ENCODE measurements around the gene LDB3.

LDB3 gene

DNA sequence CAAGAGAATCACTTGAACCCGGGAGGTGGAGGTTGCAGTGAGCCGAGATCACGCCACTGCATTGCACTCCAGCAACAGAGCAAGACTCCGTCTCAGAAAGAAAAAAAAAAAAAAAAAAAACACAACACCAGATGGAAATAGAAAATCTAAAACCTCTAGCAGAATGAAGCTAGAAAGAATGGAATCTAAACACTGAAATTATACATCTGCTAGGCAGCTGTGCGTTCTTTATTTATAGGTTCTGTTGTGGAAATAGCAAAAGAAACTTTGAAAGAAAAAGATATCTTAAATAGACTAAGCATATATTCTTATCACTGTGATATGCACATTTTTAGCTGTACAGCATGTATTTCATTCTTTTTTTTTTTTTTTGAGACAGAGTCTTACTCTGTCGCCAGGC, 105.2 kb downstream of the LDB3 start:
- Histone ChIP-seq H3K4me3 (ENCODE audit: low read length in 2 of 2) (no peak overlapping the region), H3K36me3 (ENCODE audit: control insufficient read depth in 2 of 2, insufficient read depth in 2 of 2, low read length in 2 of 2) (no peaks in the 10 kb centered on the region), H3K4me1 (ENCODE audit: control insufficient read depth in 2 of 2, insufficient read depth in 2 of 2, low read length in 2 of 2) (peaks cover 0 to 3% of the 10 kb centered on the region in 2 donors), H3K27me3 (ENCODE audit: control insufficient read depth in 2 of 2, insufficient read depth in 2 of 2, low read length in 2 of 2) (no peaks in the 10 kb centered on the region), H3K9me3 (ENCODE audit: control insufficient read depth in 2 of 2, low read length in 2 of 2) (no peaks in the 10 kb centered on the region), H3K9ac (ENCODE audit: low read depth in 1 of 2, low read length in 2 of 2) (no peak overlapping the region), H3K27ac (ENCODE audit: low read depth in 2 of 2, low read length in 2 of 2) (no peak overlapping the region)

DNA sequence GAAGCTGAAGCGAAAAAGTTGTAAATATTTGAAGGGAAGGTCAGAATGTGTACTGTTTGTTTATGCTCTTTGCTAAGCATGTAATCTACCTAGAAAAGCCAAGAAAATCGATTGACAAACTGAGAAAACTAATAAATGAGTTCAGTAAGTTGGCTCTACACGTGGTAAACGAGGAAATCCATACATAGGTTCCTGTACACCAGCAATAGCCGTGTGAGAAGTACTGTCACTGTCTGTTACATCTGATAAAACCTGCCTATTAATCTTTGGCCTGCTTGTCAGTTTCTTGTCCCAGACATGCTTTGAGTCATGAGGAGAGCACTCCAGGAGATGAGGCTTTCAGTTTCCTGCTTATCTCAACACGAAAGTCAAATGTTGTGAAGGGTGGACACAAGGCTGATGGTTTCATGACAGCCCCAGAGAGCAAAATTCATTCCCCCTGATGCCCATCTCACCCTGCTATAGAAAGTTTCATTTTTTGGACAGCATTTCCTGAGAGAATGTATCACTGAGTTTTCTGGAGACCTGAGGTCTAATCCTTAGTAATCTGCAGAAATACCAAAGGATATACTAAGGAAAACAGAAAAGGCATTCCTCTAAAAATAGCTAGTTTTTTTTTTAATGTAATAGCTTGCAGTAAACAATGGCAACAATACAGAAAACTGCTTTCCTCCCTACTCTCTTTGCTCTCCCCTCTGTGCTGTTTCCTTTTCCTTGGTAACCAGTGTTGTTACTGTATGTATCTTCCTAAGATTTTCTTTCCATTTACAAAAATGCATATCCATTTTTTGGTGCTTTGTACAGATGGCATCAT, 107.0 kb downstream of the LDB3 start:
- Histone ChIP-seq H3K9ac (ENCODE audit: low read depth in 1 of 2, low read length in 2 of 2) (no peak overlapping the region), H3K4me1 (ENCODE audit: control insufficient read depth in 2 of 2, insufficient read depth in 2 of 2, low read length in 2 of 2) (peaks cover 3 to 4% of the 10 kb centered on the region in 2 donors), H3K9me3 (ENCODE audit: control insufficient read depth in 2 of 2, low read length in 2 of 2) (no peaks in the 10 kb centered on the region), H3K4me3 (ENCODE audit: low read length in 2 of 2) (no peak overlapping the region), H3K27ac (ENCODE audit: low read depth in 2 of 2, low read length in 2 of 2) (no peak overlapping the region), H3K36me3 (ENCODE audit: control insufficient read depth in 2 of 2, insufficient read depth in 2 of 2, low read length in 2 of 2) (no peaks in the 10 kb centered on the region), H3K27me3 (ENCODE audit: control insufficient read depth in 2 of 2, insufficient read depth in 2 of 2, low read length in 2 of 2) (no peaks in the 10 kb centered on the region)

DNA sequence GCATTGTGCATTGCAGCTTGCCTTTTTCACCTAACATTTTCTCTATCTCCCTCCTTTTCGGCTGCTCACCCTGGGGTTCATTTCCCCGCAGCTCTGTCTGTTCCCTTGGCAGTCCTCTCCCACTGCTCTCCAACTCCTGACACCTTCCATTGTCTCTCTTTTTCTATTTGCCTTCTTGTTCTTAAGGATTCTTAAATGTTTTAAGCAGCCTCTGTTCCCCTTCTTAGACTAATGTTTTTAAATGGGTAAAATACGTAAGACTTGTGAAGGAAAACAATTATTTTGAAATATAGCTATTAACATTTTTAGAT, 107.5 kb downstream of the LDB3 start:
- Histone ChIP-seq H3K4me1 (ENCODE audit: control insufficient read depth in 2 of 2, insufficient read depth in 2 of 2, low read length in 2 of 2) (peaks cover 3 to 4% of the 10 kb centered on the region in 2 donors), H3K9me3 (ENCODE audit: control insufficient read depth in 2 of 2, low read length in 2 of 2) (no peaks in the 10 kb centered on the region), H3K36me3 (ENCODE audit: control insufficient read depth in 2 of 2, insufficient read depth in 2 of 2, low read length in 2 of 2) (no peaks in the 10 kb centered on the region), H3K27me3 (ENCODE audit: control insufficient read depth in 2 of 2, insufficient read depth in 2 of 2, low read length in 2 of 2) (no peaks in the 10 kb centered on the region), H3K4me3 (ENCODE audit: low read length in 2 of 2) (no peak overlapping the region), H3K27ac (ENCODE audit: low read depth in 2 of 2, low read length in 2 of 2) (no peak overlapping the region), H3K9ac (ENCODE audit: low read depth in 1 of 2, low read length in 2 of 2) (no peak overlapping the region)

DNA sequence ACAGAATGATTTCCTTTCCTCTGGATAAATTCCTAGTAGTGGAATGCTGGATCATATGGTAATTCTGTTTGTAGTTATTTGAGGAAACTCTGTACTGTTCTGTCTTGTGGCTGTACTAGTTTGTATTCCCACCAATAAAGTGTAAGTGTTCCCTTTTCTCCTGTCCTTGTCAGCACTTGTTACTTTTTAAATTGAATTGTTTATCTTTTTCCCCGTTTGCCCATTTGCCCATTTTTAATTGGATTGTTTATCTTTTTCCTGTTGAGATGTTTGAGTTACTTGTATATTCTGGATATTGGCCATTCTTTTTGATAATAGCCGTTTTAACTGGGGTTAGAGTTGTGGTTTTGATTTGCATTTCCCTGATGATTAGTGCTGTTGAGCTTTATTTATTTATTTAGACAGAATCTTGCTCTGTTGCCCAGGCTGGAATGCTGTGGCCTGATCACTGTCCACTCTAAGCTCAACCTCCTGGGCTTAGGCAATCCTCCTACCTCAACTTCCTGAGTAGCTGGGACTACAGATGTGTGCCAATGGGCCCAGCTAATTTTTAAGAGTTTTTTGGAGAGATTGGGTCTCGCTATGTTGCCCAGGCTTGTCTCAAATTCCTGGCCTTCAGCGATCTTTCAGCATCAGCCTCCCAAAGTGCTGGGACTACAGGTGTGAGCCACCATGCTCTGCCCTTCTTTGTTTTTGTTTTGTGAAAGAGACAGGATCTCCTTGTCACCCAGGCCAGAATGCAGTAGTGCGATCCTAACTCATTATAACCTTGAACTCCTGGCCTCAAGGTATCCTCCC, 111.1 kb downstream of the LDB3 start:
- Histone ChIP-seq H3K9me3 (ENCODE audit: control insufficient read depth in 2 of 2, low read length in 2 of 2) (no peaks in the 10 kb centered on the region), H3K27me3 (ENCODE audit: control insufficient read depth in 2 of 2, insufficient read depth in 2 of 2, low read length in 2 of 2) (no peaks in the 10 kb centered on the region), H3K27ac (ENCODE audit: low read depth in 2 of 2, low read length in 2 of 2) (no peak overlapping the region), H3K9ac (ENCODE audit: low read depth in 1 of 2, low read length in 2 of 2) (no peak overlapping the region), H3K4me3 (ENCODE audit: low read length in 2 of 2) (no peak overlapping the region), H3K36me3 (ENCODE audit: control insufficient read depth in 2 of 2, insufficient read depth in 2 of 2, low read length in 2 of 2) (no peaks in the 10 kb centered on the region), H3K4me1 (ENCODE audit: control insufficient read depth in 2 of 2, insufficient read depth in 2 of 2, low read length in 2 of 2) (peaks cover 3 to 4% of the 10 kb centered on the region in 2 donors)

DNA sequence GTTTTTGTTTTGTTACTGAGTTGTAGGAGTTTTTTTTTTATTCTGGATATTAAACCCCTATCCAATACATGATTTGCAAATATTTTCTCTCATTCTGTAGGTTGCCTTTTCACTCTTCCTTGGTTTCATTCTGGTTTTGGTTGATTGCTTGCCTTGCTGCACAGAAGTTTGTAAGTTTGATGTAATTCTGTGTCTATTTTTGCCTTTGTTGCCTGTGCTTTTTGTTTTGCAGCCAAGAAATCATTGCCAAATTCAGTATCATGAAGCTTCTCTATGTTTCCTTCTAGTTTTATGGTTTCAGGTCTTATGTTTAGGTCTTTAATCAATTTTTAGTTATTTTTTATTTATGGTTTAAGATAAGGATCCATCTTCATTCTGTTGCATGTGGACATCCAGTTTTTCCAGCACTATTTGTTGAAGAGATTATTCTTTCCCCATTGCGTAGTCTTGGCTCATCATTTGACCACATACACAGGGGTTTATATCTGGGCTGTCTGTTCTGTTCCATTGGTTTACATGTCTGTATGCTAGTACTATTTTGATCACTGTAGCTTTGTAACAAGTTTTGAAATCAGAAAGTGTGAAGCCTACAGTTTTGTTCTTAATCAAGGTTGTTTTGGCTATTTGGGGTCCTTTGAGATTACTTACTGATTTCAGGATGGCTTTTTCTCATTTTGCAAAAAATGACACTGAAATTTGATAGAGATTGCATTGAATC, 114.5 kb downstream of the LDB3 start:
- H3K4me1 ChIP-seq (ENCODE audit: control insufficient read depth in 2 of 2, insufficient read depth in 2 of 2, low read length in 2 of 2): peaks cover 3 to 17% of the 10 kb centered on the region in 2 donors
- H3K27ac ChIP-seq (ENCODE audit: low read depth in 2 of 2, low read length in 2 of 2): no peak overlapping the region
- H3K27me3 ChIP-seq (ENCODE audit: control insufficient read depth in 2 of 2, insufficient read depth in 2 of 2, low read length in 2 of 2): no peaks in the 10 kb centered on the region
- H3K9me3 ChIP-seq (ENCODE audit: control insufficient read depth in 2 of 2, low read length in 2 of 2): no peaks in the 10 kb centered on the region
- H3K4me3 ChIP-seq (ENCODE audit: low read length in 2 of 2): no peak overlapping the region
- H3K36me3 ChIP-seq (ENCODE audit: control insufficient read depth in 2 of 2, insufficient read depth in 2 of 2, low read length in 2 of 2): no peaks in the 10 kb centered on the region
- H3K9ac ChIP-seq (ENCODE audit: low read depth in 1 of 2, low read length in 2 of 2): no peak overlapping the region

DNA sequence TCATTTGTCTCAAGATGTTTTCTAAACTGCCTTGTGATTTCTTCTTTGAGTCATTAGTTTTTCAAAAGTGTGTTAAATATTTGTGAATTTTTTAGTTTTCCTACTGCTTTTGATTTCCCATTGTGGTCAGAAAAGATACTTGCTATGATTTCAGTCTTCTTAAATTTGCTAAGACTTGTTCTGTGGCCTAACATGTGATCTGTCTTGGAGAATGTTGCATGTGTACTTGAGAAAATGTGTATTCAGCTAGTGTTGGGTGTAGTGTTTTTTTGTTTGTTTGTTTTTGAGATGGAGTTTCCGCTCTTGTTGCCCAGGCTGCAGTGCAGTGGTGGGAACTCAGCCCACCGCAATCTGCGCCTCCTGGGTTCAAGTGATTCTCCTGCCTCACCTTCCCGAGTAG, 116.7 kb downstream of the LDB3 start:
- H3K9ac ChIP-seq (ENCODE audit: low read depth in 1 of 2, low read length in 2 of 2): no peak overlapping the region
- H3K4me1 ChIP-seq (ENCODE audit: control insufficient read depth in 2 of 2, insufficient read depth in 2 of 2, low read length in 2 of 2): peaks cover 3 to 13% of the 10 kb centered on the region in 2 donors
- H3K9me3 ChIP-seq (ENCODE audit: control insufficient read depth in 2 of 2, low read length in 2 of 2): no peaks in the 10 kb centered on the region
- no peaks in the 10 kb centered on the region for H3K36me3 ChIP-seq (ENCODE audit: control insufficient read depth in 2 of 2, insufficient read depth in 2 of 2, low read length in 2 of 2)
- no peaks in the 10 kb centered on the region for H3K27me3 ChIP-seq (ENCODE audit: control insufficient read depth in 2 of 2, insufficient read depth in 2 of 2, low read length in 2 of 2)
- H3K4me3 ChIP-seq (ENCODE audit: low read length in 2 of 2): no peak overlapping the region
- no peak overlapping the region for H3K27ac ChIP-seq (ENCODE audit: low read depth in 2 of 2, low read length in 2 of 2)
